Activated T-cell treated with anti-CD3 and anti-CD28 coated beads, Interleukin-2, amount 50 U/mL, for 4 hours (primary cell): ENCODE measurements around the gene TBX18. TPM values are rescaled to one million over a fixed set of nuclear protein-coding genes. Genes with fewer than 3 reads are reported as not detected.

Experiments used
- ATAC-seq, 2 donors: fragments of 200-7000 bp; cut with Tn5 transposase; one replicate each; pipeline ENCODE4 v1.10.0; 2021
- DNase-seq: peaks from one replicate; pipeline ENCODE4 v3.0.0-alpha.2; 2020
- H3K27me3 Mint-ChIP-seq: one replicate; pipeline ENCODE4 v1.8.0; 2021; ENCODE audit warnings: low read depth, mixed read lengths
- H3K36me3 Mint-ChIP-seq: one replicate; pipeline ENCODE4 v1.8.0; 2022; ENCODE audit warnings: mixed read lengths; ENCODE audit not compliant: insufficient read depth
- H3K4me1 Mint-ChIP-seq: one replicate; pipeline ENCODE4 v1.8.0; 2021; ENCODE audit warnings: low read depth, mixed read lengths
- H3K4me3 Mint-ChIP-seq: one replicate; pipeline ENCODE4 v1.8.0; 2021; ENCODE audit warnings: mild to moderate bottlenecking, moderate library complexity, mixed read lengths
- H3K9me3 Mint-ChIP-seq: one replicate; pipeline ENCODE4 v1.8.0; 2021; ENCODE audit warnings: mixed read lengths
- total RNA-seq, 3 donors: library from RNA; stranded (reverse); gene quantifications; one replicate each; pipeline ENCODE4 v1.2.1, GENCODE V29; 2021

TBX18 gene
- total RNA-seq, 3 donors from 2014 or later = not detected

DNA sequence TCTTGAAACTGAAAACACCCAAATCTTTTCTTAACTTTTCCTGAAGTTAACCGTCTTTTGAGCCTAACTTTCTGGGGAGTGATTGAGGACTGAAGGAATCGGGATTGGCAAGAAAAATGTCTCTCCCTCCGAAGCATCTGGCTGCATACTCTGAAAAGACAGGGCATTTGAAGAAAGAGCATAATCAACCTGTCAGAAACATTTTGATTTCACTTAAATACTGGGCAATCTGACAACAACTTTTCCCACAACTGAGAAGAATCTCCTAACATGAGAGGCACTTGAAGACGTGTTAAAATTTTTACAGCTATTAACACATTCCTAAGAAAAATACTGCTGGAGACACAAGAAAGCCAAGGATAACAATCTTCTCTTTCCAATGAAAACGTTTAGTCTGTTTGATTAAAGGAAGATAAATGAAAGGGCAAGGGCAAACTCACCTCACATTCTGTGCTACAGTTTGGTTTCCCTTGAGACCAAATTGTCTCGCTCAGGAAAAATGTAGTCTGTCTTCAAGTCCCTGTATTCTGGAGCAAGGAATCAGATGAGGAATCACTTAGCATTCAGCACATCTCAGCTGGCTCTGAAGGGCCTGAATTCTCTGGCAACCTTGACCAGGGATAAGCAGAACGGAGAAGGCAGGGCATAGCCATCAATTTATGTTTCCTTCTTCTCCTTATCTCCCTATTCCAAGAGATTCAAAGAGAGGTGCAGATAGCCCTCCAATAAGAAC, 76.1 kb downstream of the TBX18 start:
- DNase-seq = no peak
- Mint-ChIP-seq H3K4me3 (no peak overlapping the region), H3K9me3 (peaks cover 3% of the 10 kb centered on the region), H3K27me3 (no peaks in the 10 kb centered on the region), H3K36me3 (no peaks in the 10 kb centered on the region), H3K4me1 (no peaks in the 10 kb centered on the region)
- no peak for ATAC-seq

DNA sequence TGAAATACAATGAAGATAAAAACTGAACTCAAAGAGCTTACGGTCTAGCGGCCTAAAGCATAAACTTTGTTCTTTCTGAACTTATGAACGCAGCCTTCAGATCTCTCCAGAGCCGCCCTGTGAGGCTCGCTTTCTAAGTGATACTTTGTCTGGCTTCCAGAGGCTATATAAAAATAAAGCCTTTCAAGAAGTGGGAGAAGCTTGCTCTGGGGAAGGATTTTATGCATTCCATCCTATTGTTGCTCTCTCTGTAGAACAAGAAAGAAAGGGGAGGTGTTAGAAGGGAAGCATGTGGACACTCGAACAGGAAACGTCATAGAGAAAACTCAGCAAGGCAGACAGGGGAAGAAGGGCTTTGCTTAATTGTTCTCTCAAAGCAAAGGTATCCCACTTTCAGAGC, 77.0 kb downstream of the TBX18 start:
- Mint-ChIP-seq H3K4me3 (no peak overlapping the region), H3K4me1 (no peaks in the 10 kb centered on the region), H3K9me3 (peaks cover 3% of the 10 kb centered on the region), H3K36me3 (no peaks in the 10 kb centered on the region), H3K27me3 (no peaks in the 10 kb centered on the region)
- ATAC-seq = no peak
- DNase-seq = no peak

DNA sequence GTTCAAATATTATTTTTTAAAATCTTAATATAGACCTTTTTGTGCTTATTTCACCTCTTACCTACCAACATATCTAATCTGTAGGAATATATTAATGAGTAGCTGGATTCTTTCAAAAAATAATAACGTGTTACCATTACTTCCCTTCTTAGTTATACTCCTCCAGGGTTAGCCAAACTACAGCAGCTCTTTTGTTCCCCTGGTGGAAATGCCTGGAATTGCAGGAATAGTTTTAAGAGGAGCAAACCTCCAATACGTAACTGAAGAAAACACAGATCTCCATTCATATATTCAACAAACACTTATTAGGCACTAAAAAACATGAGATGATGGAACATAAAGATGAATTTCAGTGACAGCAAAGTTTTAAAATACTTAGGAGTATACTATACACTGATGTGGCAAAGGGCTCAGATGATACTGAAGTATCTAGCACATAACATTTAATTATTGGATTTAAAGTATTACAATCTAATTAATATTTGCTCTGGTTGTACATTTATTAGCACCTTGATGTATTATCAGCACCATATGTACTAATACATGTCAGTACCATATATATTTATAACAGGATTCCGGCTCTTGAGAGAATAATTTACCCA, 78.3 kb downstream of the TBX18 start:
- no peak overlapping the region for H3K4me3 Mint-ChIP-seq
- no peaks in the 10 kb centered on the region for H3K27me3 Mint-ChIP-seq
- ATAC-seq (no peak), DNase-seq (no peak)
- peaks cover 3% of the 10 kb centered on the region for H3K9me3 Mint-ChIP-seq
- H3K36me3 Mint-ChIP-seq = no peaks in the 10 kb centered on the region
- H3K4me1 Mint-ChIP-seq = no peaks in the 10 kb centered on the region

DNA sequence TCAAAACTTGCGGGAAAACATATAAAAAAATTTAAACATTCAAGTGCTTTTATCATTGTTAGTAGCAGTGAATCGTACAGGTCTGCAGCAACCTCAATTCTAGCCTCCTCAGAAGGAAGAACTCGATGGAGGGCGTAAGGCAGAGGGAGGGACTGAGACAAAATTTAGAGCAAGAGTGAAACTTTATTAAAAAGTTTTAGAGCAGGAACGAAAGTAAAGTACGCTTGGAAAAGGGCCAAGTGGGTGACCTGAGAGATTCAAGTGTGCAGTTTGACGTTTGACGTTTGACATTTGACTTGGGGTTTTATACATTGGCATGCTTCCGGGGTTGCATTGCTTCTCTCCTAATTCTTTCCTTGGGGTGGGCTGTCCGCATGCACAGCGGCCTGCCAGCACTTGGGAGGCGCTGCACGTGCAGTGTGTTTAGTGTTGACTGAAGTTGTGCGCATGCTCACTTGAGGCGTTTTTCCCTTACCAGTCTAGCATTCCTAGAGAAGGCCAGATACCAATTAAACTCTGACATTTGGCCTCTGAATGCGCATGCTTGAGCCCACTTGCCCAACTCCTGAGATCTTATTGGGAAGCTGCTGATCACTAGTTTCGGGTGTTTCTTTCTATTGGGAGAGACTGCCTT, 82.6 kb downstream of the TBX18 start:
- no peaks in the 10 kb centered on the region for H3K36me3 Mint-ChIP-seq
- no peaks in the 10 kb centered on the region for H3K4me1 Mint-ChIP-seq
- H3K27me3 Mint-ChIP-seq = no peaks in the 10 kb centered on the region
- DNase-seq (no peak), ATAC-seq (no peak)
- no peak overlapping the region for H3K4me3 Mint-ChIP-seq
- H3K9me3 Mint-ChIP-seq = peaks cover 3% of the 10 kb centered on the region

DNA sequence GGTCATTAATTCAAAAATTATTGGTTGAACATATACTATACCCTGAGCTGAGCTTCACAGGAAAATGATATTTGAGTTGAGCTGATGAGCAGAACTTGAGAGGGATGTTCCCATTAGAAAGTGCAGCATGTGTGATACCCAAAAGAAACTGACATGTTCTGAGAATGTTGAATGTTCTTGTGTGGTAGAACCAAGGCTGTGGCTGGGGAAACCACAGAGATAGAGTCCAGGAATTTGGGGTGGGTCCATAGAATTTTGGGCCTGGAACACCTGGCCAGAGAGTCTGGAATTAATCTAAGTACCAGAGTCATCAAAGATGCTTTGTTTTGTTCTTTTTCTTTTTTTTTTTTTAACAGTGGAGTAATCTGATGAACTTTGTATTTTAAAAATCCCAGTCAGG, 88.7 kb downstream of the TBX18 start:
- DNase-seq (no peak), ATAC-seq (no peak)
- Mint-ChIP-seq H3K27me3 (no peaks in the 10 kb centered on the region), H3K9me3 (no peaks in the 10 kb centered on the region), H3K36me3 (no peaks in the 10 kb centered on the region), H3K4me3 (no peak overlapping the region), H3K4me1 (no peaks in the 10 kb centered on the region)

DNA sequence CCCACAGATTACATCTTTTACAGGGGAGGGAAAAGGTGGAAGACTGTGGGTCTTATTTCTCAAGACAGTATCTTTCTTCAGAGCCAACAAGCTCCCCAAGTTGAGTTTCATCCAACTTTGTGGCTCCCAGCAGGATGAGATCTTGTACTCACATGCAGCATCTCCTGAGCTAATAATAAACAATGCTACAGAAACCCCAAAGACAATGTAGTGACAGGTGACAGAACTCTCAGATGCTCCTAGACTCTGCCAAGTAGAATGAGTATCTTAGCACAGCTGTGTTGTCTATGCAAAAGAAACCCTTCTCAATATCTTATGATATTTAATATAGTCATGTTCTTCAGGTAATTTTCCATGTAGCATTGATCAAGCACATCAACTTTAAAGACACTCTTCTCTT, 90.0 kb downstream of the TBX18 start:
- H3K27me3 Mint-ChIP-seq = no peaks in the 10 kb centered on the region
- H3K36me3 Mint-ChIP-seq = no peaks in the 10 kb centered on the region
- H3K4me3 Mint-ChIP-seq = no peak overlapping the region
- DNase-seq (no peak), ATAC-seq (no peak)
- no peaks in the 10 kb centered on the region for H3K4me1 Mint-ChIP-seq
- H3K9me3 Mint-ChIP-seq = no peaks in the 10 kb centered on the region

DNA sequence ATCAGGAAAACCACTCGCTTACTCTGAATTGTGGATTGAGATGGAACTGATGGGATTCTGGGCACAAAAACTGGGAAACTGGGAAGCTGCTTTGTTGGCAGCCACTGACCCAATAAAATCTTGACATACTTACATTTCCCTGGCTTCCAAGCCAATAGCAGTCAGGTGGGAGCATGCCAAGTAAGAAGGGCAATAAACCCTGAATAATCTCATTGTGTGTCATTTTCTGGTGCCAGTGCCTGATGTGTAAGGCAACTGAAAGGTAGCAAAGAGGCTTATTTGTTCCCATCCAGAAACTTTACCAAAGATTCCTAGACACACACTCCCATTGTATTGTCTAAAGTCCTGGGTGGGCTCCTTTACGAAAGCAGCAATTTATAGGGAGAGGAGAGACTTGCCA, 93.2 kb downstream of the TBX18 start:
- no peak for DNase-seq
- no peaks in the 10 kb centered on the region for H3K36me3 Mint-ChIP-seq
- no peaks in the 10 kb centered on the region for H3K27me3 Mint-ChIP-seq
- H3K4me1 Mint-ChIP-seq = no peaks in the 10 kb centered on the region
- no peak for ATAC-seq
- no peak overlapping the region for H3K4me3 Mint-ChIP-seq
- H3K9me3 Mint-ChIP-seq = no peaks in the 10 kb centered on the region

DNA sequence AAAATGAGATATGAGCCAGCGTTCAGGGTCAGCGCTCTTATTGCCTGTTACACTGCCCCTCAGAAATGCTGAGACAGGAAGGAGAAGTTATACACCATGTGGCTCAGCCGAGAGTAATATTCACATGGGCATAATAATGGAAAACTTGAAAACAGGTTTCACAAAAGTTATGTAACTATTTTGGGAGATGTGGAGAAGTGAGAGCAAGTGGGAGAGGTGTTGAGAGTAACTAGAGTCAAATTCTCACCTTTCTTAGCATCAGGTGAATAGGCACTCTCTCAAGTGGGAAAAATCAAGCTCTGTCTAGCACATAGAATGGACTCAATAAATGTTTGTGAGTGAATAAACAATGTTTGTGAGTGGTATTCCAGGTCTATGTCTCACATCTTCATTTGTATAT, 94.5 kb downstream of the TBX18 start:
- H3K27me3 Mint-ChIP-seq = no peaks in the 10 kb centered on the region
- DNase-seq (no peak), ATAC-seq (no peak)
- no peak overlapping the region for H3K4me3 Mint-ChIP-seq
- no peaks in the 10 kb centered on the region for H3K36me3 Mint-ChIP-seq
- no peaks in the 10 kb centered on the region for H3K9me3 Mint-ChIP-seq
- no peaks in the 10 kb centered on the region for H3K4me1 Mint-ChIP-seq

DNA sequence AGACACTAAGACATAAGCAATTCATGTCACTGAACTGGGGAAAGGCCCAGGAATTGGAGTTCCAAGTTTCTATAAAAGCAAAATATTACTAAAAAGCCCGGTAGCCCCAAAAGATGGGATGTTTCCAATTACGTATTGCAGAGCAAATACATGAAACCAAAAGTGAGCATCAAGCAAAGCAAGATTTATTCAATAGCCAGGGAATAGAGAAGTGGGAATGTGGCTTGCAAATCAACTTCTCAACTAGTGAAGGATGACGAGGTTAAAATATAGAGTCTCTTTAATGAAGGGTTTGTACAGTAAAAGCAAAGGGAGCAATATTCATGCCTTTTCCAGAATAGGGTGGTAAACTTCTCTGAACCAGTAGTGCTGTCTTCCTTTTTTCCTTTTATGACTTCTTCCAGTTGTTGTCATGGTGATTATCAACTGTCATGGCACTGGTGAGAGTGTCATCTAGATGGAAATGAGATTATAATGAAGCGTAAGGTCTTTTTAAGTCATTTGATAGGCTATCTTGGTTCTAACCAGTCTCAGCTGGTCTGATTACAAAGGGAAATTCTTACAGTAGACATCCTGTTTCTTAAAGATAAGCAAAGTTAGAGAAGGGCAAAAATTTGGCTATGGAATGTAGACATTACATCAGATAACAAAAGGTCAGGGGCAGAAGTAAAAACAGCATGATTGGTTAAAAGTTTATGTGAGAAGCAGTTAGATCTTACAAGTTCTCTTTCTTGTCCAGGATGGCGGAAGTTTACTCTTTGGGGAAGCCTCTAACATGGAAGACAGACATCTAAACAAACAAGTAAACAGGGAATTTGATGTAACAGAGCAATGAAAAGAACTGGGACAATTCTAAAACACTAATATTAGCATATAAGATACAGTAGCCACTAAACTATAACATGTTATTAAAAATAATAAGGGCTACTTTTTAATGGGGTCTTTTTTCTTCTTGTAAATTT, 96.9 kb downstream of the TBX18 start:
- no peaks in the 10 kb centered on the region for H3K9me3 Mint-ChIP-seq

DNA sequence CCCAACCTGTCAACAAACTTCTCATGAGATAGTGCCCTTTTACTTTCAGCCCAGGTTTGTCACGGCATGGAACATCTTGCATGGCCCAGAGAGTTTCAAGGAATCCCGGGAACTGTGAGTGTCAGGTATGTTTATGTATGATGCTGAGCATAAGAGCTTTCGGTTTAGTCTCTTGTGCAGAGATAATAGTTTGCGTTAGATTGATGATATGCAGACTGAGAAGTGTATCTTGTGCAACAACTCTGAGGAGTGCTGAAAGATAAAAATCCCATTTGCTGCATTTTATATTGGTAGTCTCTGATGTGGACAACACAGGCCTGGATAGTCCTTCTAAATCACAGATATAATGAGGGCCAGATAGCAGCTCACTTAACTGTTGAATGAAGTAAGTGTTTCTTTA, 99.0 kb downstream of the TBX18 start:
- Mint-ChIP-seq H3K36me3 (no peaks in the 10 kb centered on the region), H3K27me3 (no peaks in the 10 kb centered on the region), H3K4me3 (no peak overlapping the region), H3K9me3 (no peaks in the 10 kb centered on the region), H3K4me1 (no peaks in the 10 kb centered on the region)
- DNase-seq = no peak
- no peak for ATAC-seq

More for the DNA sequence above, 96.9 kb downstream of the TBX18 start:
- Mint-ChIP-seq H3K27me3 (no peaks in the 10 kb centered on the region), H3K4me1 (no peaks in the 10 kb centered on the region), H3K4me3 (no peak overlapping the region), H3K36me3 (no peaks in the 10 kb centered on the region)
- ATAC-seq (no peak), DNase-seq (no peak)

DNA sequence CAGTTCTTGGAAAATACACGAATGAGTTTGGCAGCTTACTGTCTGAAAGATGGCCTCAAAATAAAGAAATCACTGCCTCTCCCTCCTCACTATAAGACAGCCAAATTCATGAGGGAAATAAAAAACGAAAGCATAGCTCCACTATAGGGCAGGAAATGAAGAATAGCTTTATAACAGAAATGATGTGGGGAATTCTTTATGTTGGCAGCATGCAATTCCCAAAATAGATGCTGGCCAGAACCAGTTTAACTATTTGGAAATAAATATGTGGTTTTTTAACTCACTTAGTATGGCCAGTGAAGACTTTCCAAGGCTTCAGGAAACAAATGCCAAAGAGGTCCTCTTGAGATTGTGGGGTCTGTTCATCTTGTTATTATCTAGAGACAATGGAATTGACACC, 100.5 kb downstream of the TBX18 start:
- Mint-ChIP-seq H3K27me3 (no peaks in the 10 kb centered on the region), H3K4me1 (no peaks in the 10 kb centered on the region), H3K4me3 (no peak overlapping the region), H3K36me3 (no peaks in the 10 kb centered on the region), H3K9me3 (no peaks in the 10 kb centered on the region)
- ATAC-seq (no peak), DNase-seq (no peak)

DNA sequence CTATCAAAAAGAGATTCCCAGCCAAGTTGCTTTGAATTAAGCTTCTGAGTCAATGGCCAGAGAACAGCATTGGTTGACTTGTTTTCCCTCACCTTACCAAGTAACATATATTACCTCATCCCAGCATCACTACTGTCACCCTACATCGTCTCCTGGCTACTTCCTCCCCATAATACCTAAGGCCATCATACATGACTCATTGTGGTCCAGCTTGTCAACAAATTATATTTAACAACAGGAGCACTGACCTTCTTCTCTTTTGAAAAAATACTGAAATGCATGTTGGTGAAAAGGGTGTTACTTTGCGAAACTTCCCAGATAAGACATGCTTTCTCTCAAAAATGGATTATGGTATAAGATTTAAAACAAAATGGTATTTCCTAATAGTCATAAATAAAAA, 106.9 kb downstream of the TBX18 start:
- no peaks in the 10 kb centered on the region for H3K36me3 Mint-ChIP-seq

DNA sequence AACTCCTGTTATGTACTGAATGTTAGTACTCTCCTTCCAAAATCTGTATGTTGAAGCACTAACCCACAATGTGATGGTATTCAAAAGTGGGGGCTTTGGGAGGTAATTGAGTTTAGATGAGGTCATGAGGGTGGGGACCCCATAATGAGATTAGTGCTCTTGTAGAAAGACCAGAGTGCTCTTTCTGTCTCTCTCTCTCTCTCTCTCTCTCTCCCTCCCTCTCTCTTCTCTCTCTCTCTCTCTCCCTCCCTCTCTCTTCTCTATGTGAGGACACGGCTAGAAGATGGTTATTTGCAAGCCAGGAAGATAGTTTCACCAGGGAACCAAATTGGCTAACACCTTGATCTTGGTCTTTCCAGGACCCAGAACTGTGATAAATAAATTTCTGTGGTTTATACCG, 107.4 kb downstream of the TBX18 start:
- no peaks in the 10 kb centered on the region for H3K27me3 Mint-ChIP-seq
- ATAC-seq = no peak
- no peaks in the 10 kb centered on the region for H3K4me1 Mint-ChIP-seq
- no peak overlapping the region for H3K4me3 Mint-ChIP-seq
- no peaks in the 10 kb centered on the region for H3K9me3 Mint-ChIP-seq
- no peaks in the 10 kb centered on the region for H3K36me3 Mint-ChIP-seq
- DNase-seq = no peak

More for the DNA sequence above, 106.9 kb downstream of the TBX18 start:
- no peaks in the 10 kb centered on the region for H3K9me3 Mint-ChIP-seq
- H3K27me3 Mint-ChIP-seq = no peaks in the 10 kb centered on the region
- no peaks in the 10 kb centered on the region for H3K4me1 Mint-ChIP-seq
- DNase-seq (no peak), ATAC-seq (no peak)
- H3K4me3 Mint-ChIP-seq = no peak overlapping the region

DNA sequence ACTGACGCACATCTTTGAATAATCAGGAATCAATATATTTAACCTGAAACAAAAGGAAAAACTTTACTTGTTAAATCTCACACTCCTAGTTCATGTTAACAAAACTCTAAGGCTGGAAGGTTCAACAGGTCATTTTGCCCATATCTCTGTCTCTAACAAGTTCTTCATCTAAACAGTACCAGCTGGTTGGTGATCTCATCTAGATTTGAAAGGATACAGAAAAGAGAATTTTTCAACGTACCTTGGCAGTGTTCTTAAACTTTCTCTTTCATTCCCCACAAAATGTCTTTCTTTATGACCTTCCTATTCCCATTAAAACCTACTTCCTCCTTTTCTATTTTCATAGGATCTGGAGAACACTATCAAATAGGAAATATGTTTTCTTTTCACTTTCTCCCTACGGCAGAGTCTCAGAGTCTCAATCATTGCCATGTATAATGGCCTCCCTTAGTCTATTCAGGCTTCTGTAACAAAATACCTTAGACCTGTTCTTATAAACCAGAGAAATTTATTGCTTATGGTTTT, 111.3 kb downstream of the TBX18 start:
- DNase-seq (no peak), ATAC-seq (no peak)
- Mint-ChIP-seq H3K36me3 (no peaks in the 10 kb centered on the region), H3K9me3 (peaks cover 4% of the 10 kb centered on the region), H3K4me3 (no peak overlapping the region), H3K4me1 (no peaks in the 10 kb centered on the region), H3K27me3 (no peaks in the 10 kb centered on the region)
